ENCODE data around the gene SPR.
"Not testable (repeated sequence)": the region's sequence is repeated elsewhere in the genome, so short reads cannot be mapped to it uniquely, and the experiment has no call there.

Gene SPR

GRCh38 chr2:72898585-72898906 is 11.3 kb downstream of the SPR start:
- Histone ChIP-seq H3K27me3 (ENCODE audit: insufficient read depth, low read length) (no peaks in the 10 kb centered on the region; the same call in 1 of the 2 replicates), H3K27ac (ENCODE audit: low read depth, low read length, poor library complexity, severe bottlenecking) (no peak overlapping the region), H4K20me1 (ENCODE audit: insufficient read depth, low read length) (no peaks in the 10 kb centered on the region), H3K36me3 (ENCODE audit: insufficient read depth, low read length) (no peaks in the 10 kb centered on the region), H3K9me2 (ENCODE audit: low read depth, low read length) (no peaks in the 10 kb centered on the region), H3K79me2 (ENCODE audit: insufficient read depth, low read length) (no peaks in the 10 kb centered on the region), H3K9ac (ENCODE audit: low read length) (no peak overlapping the region), H3K9me3 (ENCODE audit: low read length) (no peaks in the 10 kb centered on the region), H2AFZ (ENCODE audit: low read length) (no peak overlapping the region), H3F3A (ENCODE audit: insufficient read depth, low read length) (no peaks in the 10 kb centered on the region), H3K4me2 (ENCODE audit: low read length) (no peak overlapping the region), H3K4me3 (ENCODE audit: low read depth, low read length, poor library complexity, severe bottlenecking) (no peak overlapping the region), H3K4me1 (ENCODE audit: insufficient read depth, low read length, severe bottlenecking) (no peaks in the 10 kb centered on the region)
- TF ChIP-seq CTCF (IDR thresholded peaks at IDR 0.05; ENCODE audit: low read length) (no peak), EZH2 (IDR thresholded peaks at IDR 0.05; ENCODE audit: borderline replicate concordance, low read length) (no peak)

DNA sequence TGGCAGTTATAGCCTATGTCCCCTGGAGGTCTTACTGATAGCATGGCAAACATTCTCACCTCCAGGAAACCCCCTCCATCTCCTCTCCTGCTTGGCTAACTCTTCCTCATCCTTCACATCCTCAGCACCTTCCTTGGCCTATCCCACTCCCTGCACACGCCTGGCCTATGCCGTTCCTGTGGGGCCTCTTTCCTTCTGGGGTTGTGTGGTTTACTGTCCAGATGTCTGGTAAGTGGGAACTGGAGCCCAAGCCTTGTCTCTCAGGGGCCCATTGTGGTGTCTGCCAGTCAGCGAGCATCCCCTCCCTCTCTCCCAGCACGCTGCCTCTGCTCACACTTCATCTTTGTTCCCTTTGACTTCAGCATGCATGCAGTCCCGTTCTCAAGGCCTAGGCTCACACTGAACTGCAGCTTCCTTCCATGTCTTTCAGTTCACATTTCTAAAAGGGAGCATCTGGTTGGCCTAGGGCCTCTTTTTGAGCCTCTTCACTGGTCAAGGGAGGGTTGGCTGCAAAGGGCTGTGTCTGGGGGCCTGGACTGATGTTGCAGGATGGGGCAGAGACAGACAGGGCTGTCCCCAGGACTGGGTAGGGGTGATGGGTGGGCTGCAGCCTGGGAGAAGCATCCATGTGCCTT is 13.1 kb downstream of the SPR start:
- Histone ChIP-seq H3K4me1 (ENCODE audit: insufficient read depth, low read length, severe bottlenecking) (no peaks in the 10 kb centered on the region), H3K4me2 (ENCODE audit: low read length) (no peak overlapping the region), H4K20me1 (ENCODE audit: insufficient read depth, low read length) (no peaks in the 10 kb centered on the region), H3F3A (ENCODE audit: insufficient read depth, low read length) (no peaks in the 10 kb centered on the region), H3K4me3 (ENCODE audit: low read depth, low read length, poor library complexity, severe bottlenecking) (no peak overlapping the region), H2AFZ (ENCODE audit: low read length) (no peak overlapping the region), H3K27ac (ENCODE audit: low read depth, low read length, poor library complexity, severe bottlenecking) (no peak overlapping the region), H3K9me3 (ENCODE audit: low read length) (no peaks in the 10 kb centered on the region), H3K9me2 (ENCODE audit: low read depth, low read length) (no peaks in the 10 kb centered on the region), H3K9ac (ENCODE audit: low read length) (no peak overlapping the region), H3K27me3 (ENCODE audit: insufficient read depth, low read length) (no peaks in the 10 kb centered on the region; the same call in 1 of the 2 replicates), H3K36me3 (ENCODE audit: insufficient read depth, low read length) (no peaks in the 10 kb centered on the region), H3K79me2 (ENCODE audit: insufficient read depth, low read length) (no peaks in the 10 kb centered on the region)
- TF ChIP-seq EZH2 (IDR thresholded peaks at IDR 0.05; ENCODE audit: borderline replicate concordance, low read length) (no peak), CTCF (IDR thresholded peaks at IDR 0.05; ENCODE audit: low read length) (no peak)

GRCh38 chr2:72901426-72901825 is 14.2 kb downstream of the SPR start:
- Histone ChIP-seq H3F3A (ENCODE audit: insufficient read depth, low read length) (no peaks in the 10 kb centered on the region), H3K9me3 (ENCODE audit: low read length) (no peaks in the 10 kb centered on the region), H3K27ac (ENCODE audit: low read depth, low read length, poor library complexity, severe bottlenecking) (no peak overlapping the region), H3K79me2 (ENCODE audit: insufficient read depth, low read length) (no peaks in the 10 kb centered on the region), H4K20me1 (ENCODE audit: insufficient read depth, low read length) (no peaks in the 10 kb centered on the region), H3K4me2 (ENCODE audit: low read length) (no peak overlapping the region), H2AFZ (ENCODE audit: low read length) (no peak overlapping the region), H3K9ac (ENCODE audit: low read length) (no peak overlapping the region), H3K27me3 (ENCODE audit: insufficient read depth, low read length) (no peaks in the 10 kb centered on the region; the same call in 1 of the 2 replicates), H3K4me3 (ENCODE audit: low read depth, low read length, poor library complexity, severe bottlenecking) (no peak overlapping the region), H3K4me1 (ENCODE audit: insufficient read depth, low read length, severe bottlenecking) (no peaks in the 10 kb centered on the region), H3K9me2 (ENCODE audit: low read depth, low read length) (no peaks in the 10 kb centered on the region), H3K36me3 (ENCODE audit: insufficient read depth, low read length) (no peaks in the 10 kb centered on the region)
- no peak for TF ChIP-seq CTCF (IDR thresholded peaks at IDR 0.05; ENCODE audit: low read length)

- H4K20me1 ChIP-seq (ENCODE audit: insufficient read depth, low read length); H2AFZ ChIP-seq (ENCODE audit: low read length); H3K79me2 ChIP-seq (ENCODE audit: insufficient read depth, low read length); H3K27ac ChIP-seq (ENCODE audit: low read depth, low read length, poor library complexity, severe bottlenecking); H3K9ac ChIP-seq (ENCODE audit: low read length); H3K4me2 ChIP-seq (ENCODE audit: low read length); H3K36me3 ChIP-seq (ENCODE audit: insufficient read depth, low read length); H3K4me3 ChIP-seq (ENCODE audit: low read depth, low read length, poor library complexity, severe bottlenecking); H3K9me3 ChIP-seq (ENCODE audit: low read length); H3K9me2 ChIP-seq (ENCODE audit: low read depth, low read length); H3F3A ChIP-seq (ENCODE audit: insufficient read depth, low read length); H3K4me1 ChIP-seq (ENCODE audit: insufficient read depth, low read length, severe bottlenecking); H3K27me3 ChIP-seq (ENCODE audit: insufficient read depth, low read length): not testable (repeated sequence)
Observed at GRCh38 chr2:72907369-72907768, 20.2 kb downstream of the SPR start.

All from OCI-LY1 (cell line).